ENCODE measurements around the gene ARFGEF3.

Gene ARFGEF3

GRCh38 chr6:138241381-138241780 lies 79.6 kb downstream of the ARFGEF3 start:
- DNase-seq, result no peak

DNA sequence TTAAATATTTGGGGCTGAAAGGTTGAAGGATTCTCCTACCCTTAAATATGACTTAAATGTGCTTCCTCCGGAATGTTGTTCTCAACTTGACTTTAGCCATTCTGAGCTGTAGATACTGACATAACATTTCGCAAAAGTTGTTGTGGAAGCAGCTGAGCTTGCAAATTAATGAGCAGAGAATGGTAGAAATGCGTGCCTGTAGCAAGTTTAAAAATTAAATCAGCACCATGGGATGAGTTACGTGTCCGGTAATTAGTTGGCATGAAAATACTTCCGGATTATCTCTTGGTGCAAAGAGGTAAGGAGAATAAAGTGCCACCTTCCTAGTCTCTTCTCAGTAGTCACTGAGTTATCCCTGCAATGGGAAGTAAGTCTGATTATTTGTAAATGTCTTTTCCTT lies 80.2 kb downstream of the ARFGEF3 start:
- DNase-seq, result no peak

GRCh38 chr6:138242987-138243592 lies 81.4 kb downstream of the ARFGEF3 start:
- no peak for DNase-seq

DNA sequence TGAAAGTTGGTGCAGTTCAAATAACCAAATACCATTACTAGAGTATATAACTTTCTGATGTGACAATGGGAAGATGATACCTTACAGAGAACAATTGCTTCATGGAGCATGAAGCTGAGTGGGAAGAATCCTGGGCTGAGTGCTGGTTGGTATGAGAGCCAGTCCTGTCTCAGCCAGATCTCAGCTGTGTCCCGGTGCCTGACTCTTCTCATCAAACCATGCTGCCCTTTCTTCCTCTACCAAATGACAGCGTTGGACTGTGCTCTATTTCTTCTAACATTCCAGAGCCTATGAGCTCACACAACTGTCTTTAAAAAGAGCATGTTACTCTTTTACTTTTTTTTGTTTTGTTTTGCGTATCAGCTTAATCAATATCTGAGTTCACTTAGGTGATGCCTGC lies 84.0 kb downstream of the ARFGEF3 start:
- peak; percentile 25 for DNase-seq

DNA sequence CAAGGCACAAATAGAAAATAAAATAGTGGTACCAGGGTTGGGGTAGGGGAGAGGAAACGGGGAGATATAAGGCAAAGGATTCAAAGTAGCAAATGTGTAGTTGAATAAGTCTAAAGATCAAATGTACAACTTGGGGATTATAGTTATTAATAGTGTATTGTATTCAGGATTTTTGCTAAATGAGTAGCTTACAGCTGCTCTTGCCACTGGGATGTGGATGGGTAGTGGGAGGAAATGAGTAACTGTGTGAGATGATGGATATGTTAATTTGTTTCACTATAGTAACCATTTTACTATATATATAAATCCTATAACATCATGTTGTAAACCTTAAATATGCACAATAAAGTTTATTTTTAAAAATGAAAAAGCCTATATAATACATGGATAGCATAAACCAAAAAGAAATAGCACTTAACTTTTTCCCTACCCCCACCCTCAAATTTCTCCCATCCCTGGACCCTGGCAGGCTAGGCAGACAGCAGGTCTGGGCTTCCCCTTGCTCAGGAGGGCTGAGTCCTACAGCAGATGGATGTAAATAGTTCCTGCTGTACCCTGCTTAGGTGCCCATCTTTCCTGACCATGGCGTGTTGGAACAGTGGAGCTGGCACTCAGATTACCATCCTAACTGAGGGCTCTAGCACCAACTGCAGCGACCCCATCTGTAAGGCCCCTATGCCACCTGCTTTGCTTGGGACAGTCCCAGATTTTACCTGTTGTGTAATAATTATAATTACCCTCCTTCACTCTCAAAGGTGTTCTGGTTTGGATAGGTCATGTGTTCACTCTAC lies 85.1 kb downstream of the ARFGEF3 start:
- peak; percentile 45 for DNase-seq

- DNase-seq, result no peak
Measured at GRCh38 chr6:138248011-138248410, 86.3 kb downstream of the ARFGEF3 start.

DNA sequence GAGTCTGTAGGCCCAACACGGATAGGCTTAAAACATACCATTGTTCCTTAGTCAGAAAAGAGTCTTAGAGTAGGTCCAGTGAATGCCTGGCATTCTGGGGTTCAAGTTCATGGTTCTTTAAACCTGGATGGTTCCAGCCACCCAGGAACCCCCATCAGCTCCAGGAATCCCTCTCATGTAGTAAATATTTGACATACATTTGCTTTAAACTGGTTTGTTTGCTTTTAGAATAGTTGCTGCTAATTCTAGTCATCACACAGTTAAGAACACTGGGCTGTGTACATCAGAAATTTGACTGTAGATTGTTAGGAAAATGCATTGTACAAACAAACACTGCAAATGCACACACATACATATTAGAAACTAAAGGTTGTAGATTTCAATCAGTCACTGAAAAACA lies 87.1 kb downstream of the ARFGEF3 start:
- DNase-seq, result no peak

- no peak for DNase-seq
Measured at GRCh38 chr6:138250053-138250452, 88.3 kb downstream of the ARFGEF3 start.

DNA sequence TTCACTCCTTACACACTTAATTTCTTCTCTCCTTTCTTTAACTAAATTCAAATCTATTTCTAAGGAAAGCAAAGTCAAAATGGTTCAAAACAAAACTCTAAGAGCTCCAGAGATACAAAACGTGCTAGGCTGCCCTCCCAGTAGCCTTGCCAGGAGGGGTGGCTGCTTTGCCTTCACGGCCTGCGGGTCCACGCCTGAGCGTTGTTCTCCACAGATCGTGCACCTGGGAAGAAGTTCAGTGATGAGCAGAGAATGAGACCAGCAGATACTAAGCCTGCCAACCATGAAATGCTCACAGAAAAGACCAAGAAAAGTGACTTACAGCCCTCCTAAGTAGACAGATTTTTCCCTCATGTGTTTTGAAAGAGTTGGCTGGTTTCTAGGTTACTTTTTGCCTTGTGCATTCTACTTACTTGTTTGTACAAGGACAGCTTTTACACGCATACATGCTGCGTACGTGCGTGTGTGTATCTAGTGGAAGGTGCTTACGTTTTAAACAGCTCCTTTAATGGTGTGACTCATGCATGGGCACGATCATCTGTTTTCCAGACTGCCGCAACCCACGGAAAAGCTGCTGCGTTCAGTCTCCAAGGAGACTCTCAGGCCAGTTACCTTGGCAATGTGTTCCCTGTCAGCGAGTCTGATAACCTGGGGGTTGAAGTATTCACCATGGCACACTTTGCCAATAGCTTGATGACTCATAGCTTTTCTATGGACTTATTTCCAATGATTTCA lies 88.9 kb downstream of the ARFGEF3 start:
- DNase-seq, result peak; percentile 91

GRCh38 chr6:138253731-138254130 lies 92.0 kb downstream of the ARFGEF3 start:
- no peak for DNase-seq

DNA sequence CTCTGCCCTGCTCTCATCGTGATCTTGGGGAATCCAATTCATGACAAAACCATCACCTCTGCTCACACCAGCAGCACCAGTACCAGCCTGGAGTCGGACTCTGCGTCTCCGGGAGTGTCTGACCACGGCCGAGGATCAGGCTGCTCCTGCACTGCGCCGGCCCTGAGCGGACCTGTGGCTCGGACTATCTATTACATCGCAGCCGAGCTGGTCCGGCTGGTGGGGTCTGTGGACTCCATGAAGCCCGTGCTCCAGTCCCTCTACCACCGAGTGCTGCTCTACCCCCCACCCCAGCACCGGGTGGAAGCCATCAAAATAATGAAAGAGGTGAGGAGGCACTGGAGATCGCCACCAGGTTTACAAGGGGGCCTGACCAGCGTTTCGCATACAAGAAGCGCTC lies 93.7 kb downstream of the ARFGEF3 start:
- no peak for DNase-seq

- no peak for DNase-seq
Measured at GRCh38 chr6:138257638-138258040, 95.9 kb downstream of the ARFGEF3 start.

DNA sequence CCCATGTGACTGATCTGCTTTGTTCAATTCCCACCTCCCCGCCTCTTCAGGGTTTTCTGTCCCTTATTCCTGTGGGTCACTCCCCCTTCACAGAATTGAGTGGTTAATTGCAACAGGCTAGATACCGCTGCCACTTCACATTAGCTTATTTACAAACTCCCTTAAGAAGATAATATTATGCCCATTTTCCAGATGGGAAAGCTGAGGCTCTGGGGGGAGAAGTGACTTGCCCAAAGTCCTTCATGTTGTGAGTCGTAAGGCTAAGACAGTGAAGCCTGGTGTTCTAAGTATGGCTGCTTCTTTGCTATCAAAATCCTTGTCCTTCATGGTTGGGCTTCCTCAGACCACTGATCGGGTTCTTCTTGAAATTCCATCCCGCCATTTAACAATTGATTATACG lies 96.5 kb downstream of the ARFGEF3 start:
- DNase-seq, result no peak

DNA sequence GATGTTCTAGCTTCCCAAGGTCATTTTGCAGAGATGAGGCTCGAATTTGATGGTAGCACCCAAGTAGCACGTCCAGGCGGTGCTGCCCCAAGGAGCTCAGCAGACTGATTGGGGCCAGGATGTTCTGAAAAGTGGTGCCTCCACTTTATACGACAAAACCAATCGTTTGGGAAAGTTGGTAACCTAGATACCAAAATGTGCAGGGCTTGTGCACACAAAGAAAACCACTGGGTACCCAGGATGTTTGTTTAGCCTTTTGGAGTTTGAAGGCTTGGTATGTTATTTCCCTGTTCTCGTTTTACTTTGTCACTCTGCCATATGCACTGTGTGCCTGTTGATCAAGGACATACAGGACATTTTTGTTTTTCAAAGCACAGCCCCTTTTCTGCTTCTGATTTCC lies 97.3 kb downstream of the ARFGEF3 start:
- DNase-seq, result no peak

DNA sequence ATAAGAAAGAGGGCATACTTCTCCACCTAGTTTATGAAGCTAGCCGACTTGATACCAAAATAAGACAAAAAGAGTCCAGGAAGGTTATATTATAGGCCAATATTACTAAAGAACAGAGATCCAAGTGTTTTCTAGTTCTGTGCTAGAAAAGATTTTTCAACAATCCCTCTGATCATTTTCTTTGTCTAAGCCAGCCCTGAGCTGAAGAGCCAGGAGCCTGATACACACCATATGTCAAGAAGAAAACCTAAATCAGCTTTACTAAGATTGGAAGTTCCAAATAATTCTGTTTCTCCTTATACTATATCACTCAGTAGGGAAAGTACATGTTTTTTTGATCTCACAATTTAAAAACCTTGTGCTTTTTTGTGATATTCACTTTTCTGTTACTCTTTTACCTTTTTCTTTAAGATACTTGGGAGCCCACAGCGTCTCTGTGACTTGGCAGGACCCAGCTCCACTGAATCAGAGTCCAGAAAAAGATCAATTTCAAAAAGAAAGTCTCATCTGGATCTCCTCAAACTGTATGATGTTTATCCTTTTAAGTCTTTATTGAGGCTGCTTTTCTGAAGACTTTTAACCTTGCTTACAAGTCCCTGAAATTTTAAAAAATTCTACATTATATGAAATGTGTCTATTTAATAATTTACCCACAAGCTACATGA lies 99.5 kb downstream of the ARFGEF3 start:
- no peak for DNase-seq

- no peak for DNase-seq
Measured at GRCh38 chr6:138263963-138264362, 102.2 kb downstream of the ARFGEF3 start.

- DNase-seq, result no peak
Measured at GRCh38 chr6:138264372-138264880, 102.7 kb downstream of the ARFGEF3 start.

- DNase-seq, result no peak
Measured at GRCh38 chr6:138266095-138266494, 104.4 kb downstream of the ARFGEF3 start.

GRCh38 chr6:138267971-138268895 lies 106.5 kb downstream of the ARFGEF3 start:
- DNase-seq, result no peak

DNA sequence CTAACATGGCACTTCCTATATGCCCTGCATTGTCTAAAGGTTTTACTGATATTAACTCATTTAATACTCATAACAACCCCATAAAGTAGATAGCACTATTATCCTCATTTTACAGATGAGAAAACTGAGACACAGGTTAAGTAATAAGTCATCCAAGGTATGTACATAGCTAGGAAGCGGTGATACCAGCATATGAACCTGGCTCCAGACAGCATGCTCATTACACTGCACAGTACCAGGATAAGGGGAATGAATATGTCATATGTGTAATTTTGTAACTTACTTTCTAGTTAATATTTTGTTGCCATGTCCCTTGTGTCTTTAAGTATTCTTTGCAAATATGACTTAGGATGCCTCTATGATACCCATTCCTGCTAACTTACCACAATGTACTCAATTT lies 109.7 kb downstream of the ARFGEF3 start:
- no peak for DNase-seq

DNA sequence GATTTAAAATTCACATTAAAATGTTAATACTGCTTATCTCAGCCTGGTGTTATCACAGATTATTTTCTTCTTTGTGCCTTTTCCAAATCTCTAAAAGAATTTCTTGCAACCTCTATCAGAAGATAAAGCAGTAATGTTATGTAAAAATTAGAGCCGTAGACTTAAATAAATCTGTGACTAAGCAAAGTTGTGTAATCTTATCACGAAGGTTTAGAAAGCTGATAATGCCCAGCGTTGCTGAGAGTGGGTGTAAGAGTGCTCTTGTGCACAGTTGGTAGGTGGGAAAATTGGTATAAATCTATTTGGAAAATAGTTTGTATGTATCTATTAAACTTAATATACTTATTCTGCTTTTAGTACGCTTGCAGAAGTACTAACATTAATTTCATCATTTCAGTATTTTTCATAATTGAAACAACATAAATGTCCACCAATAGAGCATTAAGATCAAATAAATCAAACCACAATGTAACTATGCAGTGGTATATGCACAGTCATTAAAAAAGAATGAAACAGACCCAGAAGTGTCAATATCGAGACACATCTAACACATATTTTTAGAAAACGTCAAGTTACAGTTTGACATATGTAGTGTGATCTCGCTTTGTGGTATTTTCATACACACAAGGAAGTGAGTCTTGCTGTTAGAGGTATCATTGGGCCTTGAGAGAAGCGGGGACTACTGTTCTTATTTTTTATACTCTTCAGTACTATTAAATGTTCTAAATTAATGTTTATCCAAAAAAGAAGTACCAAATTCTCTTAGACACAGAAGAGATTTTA lies 111.0 kb downstream of the ARFGEF3 start:
- DNase-seq, result peak; percentile 56
